Measurements from ENCODE around the gene NDUFV3. TPM values are rescaled to one million over a fixed set of nuclear protein-coding genes. Genes with fewer than 3 reads are reported as not detected.
"Not testable (repeated sequence)": the region's sequence is repeated elsewhere in the genome, so short reads cannot be mapped to it uniquely, and the experiment has no call there.

The NDUFV3 gene
- polyA plus RNA-seq, 6 donors from 2014 or later: 4.3 to 22.0 (median 12.4) TPM

- Mint-ChIP-seq H3K9me3 (no peaks in the 10 kb centered on the region), H3K27me3 (no peaks in the 10 kb centered on the region), H3K27ac (peak overlapping the region; percentile 96 to 100 (median 99)), H3K36me3 (peaks cover 0 to 5% of the 10 kb centered on the region in 2 donors), H3K4me3 (peak overlapping the region; percentile 95 to 100 (median 98)), H3K4me1 (peaks cover 27 to 40% (median 28%) of the 10 kb centered on the region in 3 donors)
- no peak for ATAC-seq (ENCODE audit: low read depth in 2 of 2)
- no peak for DNase-seq
Observed at GRCh38 chr21:42880352-42880751, 12.8 kb upstream of the NDUFV3 start.

- H3K4me3 Mint-ChIP-seq: peak overlapping the region in 1 of 8 donors; percentile 48
- no peaks in the 10 kb centered on the region for H3K9me3 Mint-ChIP-seq
- H3K27me3 Mint-ChIP-seq: no peaks in the 10 kb centered on the region
- H3K36me3 Mint-ChIP-seq: no peaks in the 10 kb centered on the region
- H3K4me1 Mint-ChIP-seq: peaks cover 15 to 21% (median 18%) of the 10 kb centered on the region in 3 donors
- no peak for ATAC-seq (ENCODE audit: low read depth in 2 of 2)
- H3K27ac Mint-ChIP-seq: no peak overlapping the region
- DNase-seq: no peak
Observed at GRCh38 chr21:42883921-42884320, 9.2 kb upstream of the NDUFV3 start.

GRCh38 chr21:42887326-42887725, 5.8 kb upstream of the NDUFV3 start:
- no peak for ATAC-seq (ENCODE audit: low read depth in 2 of 2)
- H3K27me3 Mint-ChIP-seq: no peaks in the 10 kb centered on the region
- H3K36me3 Mint-ChIP-seq: no peaks in the 10 kb centered on the region
- H3K27ac Mint-ChIP-seq: no peak overlapping the region
- peaks cover 1 to 2% (median 2%) of the 10 kb centered on the region in 3 donors for H3K4me1 Mint-ChIP-seq
- H3K9me3 Mint-ChIP-seq: no peaks in the 10 kb centered on the region
- DNase-seq: no peak
- no peak overlapping the region for H3K4me3 Mint-ChIP-seq

- DNase-seq (no peak), ATAC-seq (ENCODE audit: low read depth in 2 of 2) (peak; percentile 17 to 24)
- Mint-ChIP-seq H3K4me1 (peaks cover 6 to 14% (median 12%) of the 10 kb centered on the region in 3 donors), H3K27ac (peak overlapping the region; percentile 91 to 99 (median 96)), H3K36me3 (no peaks in the 10 kb centered on the region), H3K9me3 (no peaks in the 10 kb centered on the region), H3K4me3 (peak overlapping the region; percentile 84 to 95 (median 92)), H3K27me3 (no peaks in the 10 kb centered on the region)
Observed at GRCh38 chr21:42892582-42892930, 553 bp upstream of the NDUFV3 start.

GRCh38 chr21:42900446-42900845, 7.3 kb downstream of the NDUFV3 start:
- Mint-ChIP-seq H3K27me3 (no peaks in the 10 kb centered on the region), H3K9me3 (no peaks in the 10 kb centered on the region), H3K36me3 (peaks cover 7 to 10% of the 10 kb centered on the region in 2 donors), H3K27ac (no peak overlapping the region), H3K4me1 (peaks cover 8 to 13% (median 12%) of the 10 kb centered on the region in 3 donors), H3K4me3 (no peak overlapping the region)
- ATAC-seq (ENCODE audit: low read depth in 2 of 2) (no peak), DNase-seq (no peak)

GRCh38 chr21:42903817-42904216, 10.7 kb downstream of the NDUFV3 start:
- Mint-ChIP-seq H3K9me3 (peaks cover 0 to 3% (median 0%) of the 10 kb centered on the region in 7 donors), H3K27me3 (no peaks in the 10 kb centered on the region), H3K4me3 (no peak overlapping the region), H3K27ac (no peak overlapping the region), H3K4me1 (peaks cover under 1 to 5% (median 2%) of the 10 kb centered on the region in 3 donors), H3K36me3 (peaks cover 11 to 18% of the 10 kb centered on the region in 2 donors)
- ATAC-seq (ENCODE audit: low read depth in 2 of 2) (no peak), DNase-seq (no peak)

- no peak overlapping the region for H3K4me3 Mint-ChIP-seq
- H3K27me3 Mint-ChIP-seq: no peaks in the 10 kb centered on the region
- ATAC-seq (ENCODE audit: low read depth in 2 of 2) (no peak), DNase-seq (no peak)
- H3K4me1 Mint-ChIP-seq: peaks cover 0 to 2% (median 0%) of the 10 kb centered on the region in 3 donors
- peaks cover 0 to 3% (median 0%) of the 10 kb centered on the region in 7 donors for H3K9me3 Mint-ChIP-seq
- no peak overlapping the region for H3K27ac Mint-ChIP-seq
- H3K36me3 Mint-ChIP-seq: peaks cover 14 to 18% of the 10 kb centered on the region in 2 donors
Observed at GRCh38 chr21:42905195-42905594, 12.1 kb downstream of the NDUFV3 start.

- H3K9me3 Mint-ChIP-seq: peaks cover 0 to 3% (median 0%) of the 10 kb centered on the region in 7 donors
- DNase-seq (no peak), ATAC-seq (ENCODE audit: low read depth in 2 of 2) (no peak)
- peaks cover 0 to 2% (median 0%) of the 10 kb centered on the region in 3 donors for H3K4me1 Mint-ChIP-seq
- H3K36me3 Mint-ChIP-seq: peaks cover 18 to 19% of the 10 kb centered on the region in 2 donors
- H3K4me3 Mint-ChIP-seq: no peak overlapping the region
- no peak overlapping the region for H3K27ac Mint-ChIP-seq
- H3K27me3 Mint-ChIP-seq: no peaks in the 10 kb centered on the region
Observed at GRCh38 chr21:42906233-42906632, 13.1 kb downstream of the NDUFV3 start.

- DNase-seq; ATAC-seq (ENCODE audit: low read depth in 2 of 2); H3K27ac Mint-ChIP-seq; H3K9me3 Mint-ChIP-seq; H3K4me3 Mint-ChIP-seq; H3K27me3 Mint-ChIP-seq; H3K4me1 Mint-ChIP-seq: not testable (repeated sequence)
- H3K36me3 Mint-ChIP-seq: peaks cover 18 to 19% of the 10 kb centered on the region in 2 donors
Observed at GRCh38 chr21:42908484-42908883, 15.4 kb downstream of the NDUFV3 start.

- not testable (repeated sequence) for H3K4me1 Mint-ChIP-seq; DNase-seq; H3K36me3 Mint-ChIP-seq; H3K4me3 Mint-ChIP-seq; H3K9me3 Mint-ChIP-seq; ATAC-seq (ENCODE audit: low read depth in 2 of 2); H3K27me3 Mint-ChIP-seq; H3K27ac Mint-ChIP-seq
Observed at GRCh38 chr21:42911920-42912319, 18.8 kb downstream of the NDUFV3 start.

- Mint-ChIP-seq H3K9me3 (no peaks in the 10 kb centered on the region), H3K4me1 (peaks cover 0 to 3% (median 0%) of the 10 kb centered on the region in 3 donors), H3K27me3 (no peaks in the 10 kb centered on the region), H3K27ac (no peak overlapping the region), H3K4me3 (no peak overlapping the region), H3K36me3 (peaks cover 3 to 8% of the 10 kb centered on the region in 2 donors)
- ATAC-seq (ENCODE audit: low read depth in 2 of 2): no peak
- no peak for DNase-seq
Observed at GRCh38 chr21:42913476-42913875, 20.4 kb downstream of the NDUFV3 start.

GRCh38 chr21:42918291-42918690, 25.2 kb downstream of the NDUFV3 start:
- Mint-ChIP-seq H3K36me3 (no peaks in the 10 kb centered on the region), H3K9me3 (no peaks in the 10 kb centered on the region), H3K4me1 (peaks cover 1 to 3% (median 2%) of the 10 kb centered on the region in 3 donors), H3K27me3 (no peaks in the 10 kb centered on the region), H3K4me3 (no peak overlapping the region), H3K27ac (peak overlapping the region in 2 of 6 donors; percentile 37 to 84)
- no peak for ATAC-seq (ENCODE audit: low read depth in 2 of 2)
- no peak for DNase-seq

GRCh38 chr21:42921927-42922326, 28.8 kb downstream of the NDUFV3 start:
- no peaks in the 10 kb centered on the region for H3K36me3 Mint-ChIP-seq
- peaks cover 15 to 18% (median 15%) of the 10 kb centered on the region in 3 donors for H3K4me1 Mint-ChIP-seq
- no peaks in the 10 kb centered on the region for H3K9me3 Mint-ChIP-seq
- no peaks in the 10 kb centered on the region for H3K27me3 Mint-ChIP-seq
- no peak overlapping the region for H3K27ac Mint-ChIP-seq
- DNase-seq: no peak
- no peak overlapping the region for H3K4me3 Mint-ChIP-seq
- ATAC-seq (ENCODE audit: low read depth in 2 of 2): no peak

GRCh38 chr21:42922918-42923317, 29.8 kb downstream of the NDUFV3 start:
- Mint-ChIP-seq H3K27ac (peak overlapping the region in 1 of 6 donors; percentile 15), H3K36me3 (no peaks in the 10 kb centered on the region), H3K4me1 (peaks cover 15 to 18% (median 15%) of the 10 kb centered on the region in 3 donors)

More at GRCh38 chr21:42922918-42923317, 29.8 kb downstream of the NDUFV3 start:
- DNase-seq (no peak), ATAC-seq (ENCODE audit: low read depth in 2 of 2) (no peak)
- H3K27me3 Mint-ChIP-seq: no peaks in the 10 kb centered on the region
- H3K9me3 Mint-ChIP-seq: no peaks in the 10 kb centered on the region
- no peak overlapping the region for H3K4me3 Mint-ChIP-seq

Measured in naive B cell (primary cell).